Glutamatergic neuron (in vitro differentiated cells): ENCODE data around the gene DDIAS. TPM values are rescaled to one million over a fixed set of nuclear protein-coding genes. Genes with fewer than 3 reads are reported as not detected.
A peak's percentile ranks its signal among the peaks of the same experiment; 100 is the strongest.

Experiments used
- DNase-seq: peaks from one replicate; pipeline ENCODE4 v3.0.0; 2022
- H3K27ac Mint-ChIP-seq: one replicate; pipeline ENCODE4 v1.8.0; 2020; ENCODE audit warnings: mild to moderate bottlenecking, mixed read lengths, inconsistent platforms; ENCODE audit not compliant: unreplicated experiment
- H3K27me3 Mint-ChIP-seq: one replicate; pipeline ENCODE4 v1.8.0; 2020; ENCODE audit warnings: mild to moderate bottlenecking, moderate library complexity, mixed read lengths, inconsistent platforms; ENCODE audit not compliant: unreplicated experiment
- H3K36me3 Mint-ChIP-seq: one replicate; pipeline ENCODE4 v1.8.0; 2020; ENCODE audit warnings: mild to moderate bottlenecking, mixed read lengths, inconsistent platforms; ENCODE audit not compliant: unreplicated experiment
- H3K4me1 Mint-ChIP-seq: one replicate; pipeline ENCODE4 v1.8.0; 2020; ENCODE audit warnings: mild to moderate bottlenecking, low read depth, mixed read lengths, inconsistent platforms; ENCODE audit not compliant: unreplicated experiment
- H3K4me3 Mint-ChIP-seq: one replicate; pipeline ENCODE4 v1.8.0; 2020; ENCODE audit warnings: mild to moderate bottlenecking, mixed read lengths, inconsistent platforms; ENCODE audit not compliant: unreplicated experiment
- H3K9me3 Mint-ChIP-seq: one replicate; pipeline ENCODE4 v1.8.0; 2020; ENCODE audit warnings: mild to moderate bottlenecking, moderate library complexity, mixed read lengths, inconsistent platforms; ENCODE audit not compliant: unreplicated experiment
- total RNA-seq: library from RNA; stranded (reverse); fragmentation: NEBNext Ultra II Directional; extraction: Animal tissue kit (Norgen Biotek cat#: 25700); gene quantifications from one replicate; pipeline ENCODE4 v1.2.1, GENCODE V29; 2021; ENCODE audit not compliant: unreplicated experiment
- TF ChIP-seq, protein P1 (sequence below): fragments of 200-600 bp; sonication (generic); IDR thresholded peaks from one replicate; pipeline ENCODE4 v1.5.0; 2021; ENCODE audit not compliant: partially characterized antibody, unreplicated experiment

Gene DDIAS
- total RNA-seq, 1 donor from 2014 or later = 2.0 TPM

DNA sequence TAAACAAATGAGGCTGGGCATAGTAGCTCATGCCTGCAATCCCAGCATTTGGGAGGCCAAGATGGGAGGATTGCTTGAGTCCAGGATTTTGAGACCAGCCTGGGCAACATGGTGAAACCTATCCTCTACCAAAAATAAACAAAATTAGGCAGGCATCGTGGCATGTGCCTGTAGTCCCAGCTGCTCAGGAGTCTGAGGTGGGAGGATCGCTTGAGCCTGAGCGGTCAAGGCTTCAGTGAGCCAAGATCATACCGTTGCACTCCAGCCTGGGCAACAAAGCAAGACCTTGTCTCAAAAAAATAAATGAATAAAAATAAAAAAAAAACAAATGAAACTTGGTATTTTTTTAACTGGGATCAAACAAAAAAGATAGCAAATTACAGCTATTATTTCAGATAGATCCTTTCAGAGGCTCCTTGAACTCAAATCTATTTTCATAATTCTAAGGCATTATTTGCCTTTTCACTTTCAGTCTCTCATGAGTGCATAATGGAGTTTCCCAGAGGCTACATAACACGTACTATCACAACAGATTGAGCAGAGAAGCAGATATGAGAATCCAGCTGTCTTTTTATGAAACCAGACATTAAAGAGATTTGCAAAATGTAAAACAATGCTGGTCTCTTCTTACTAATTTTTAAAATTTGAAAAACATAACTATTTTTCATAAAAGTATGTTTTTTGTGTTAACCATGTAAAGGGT, 23.1 kb downstream of the DDIAS start:
- TF ChIP-seq, protein P1, sequence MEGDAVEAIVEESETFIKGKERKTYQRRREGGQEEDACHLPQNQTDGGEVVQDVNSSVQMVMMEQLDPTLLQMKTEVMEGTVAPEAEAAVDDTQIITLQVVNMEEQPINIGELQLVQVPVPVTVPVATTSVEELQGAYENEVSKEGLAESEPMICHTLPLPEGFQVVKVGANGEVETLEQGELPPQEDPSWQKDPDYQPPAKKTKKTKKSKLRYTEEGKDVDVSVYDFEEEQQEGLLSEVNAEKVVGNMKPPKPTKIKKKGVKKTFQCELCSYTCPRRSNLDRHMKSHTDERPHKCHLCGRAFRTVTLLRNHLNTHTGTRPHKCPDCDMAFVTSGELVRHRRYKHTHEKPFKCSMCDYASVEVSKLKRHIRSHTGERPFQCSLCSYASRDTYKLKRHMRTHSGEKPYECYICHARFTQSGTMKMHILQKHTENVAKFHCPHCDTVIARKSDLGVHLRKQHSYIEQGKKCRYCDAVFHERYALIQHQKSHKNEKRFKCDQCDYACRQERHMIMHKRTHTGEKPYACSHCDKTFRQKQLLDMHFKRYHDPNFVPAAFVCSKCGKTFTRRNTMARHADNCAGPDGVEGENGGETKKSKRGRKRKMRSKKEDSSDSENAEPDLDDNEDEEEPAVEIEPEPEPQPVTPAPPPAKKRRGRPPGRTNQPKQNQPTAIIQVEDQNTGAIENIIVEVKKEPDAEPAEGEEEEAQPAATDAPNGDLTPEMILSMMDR = no peak
- Mint-ChIP-seq H3K36me3 (no peaks in the 10 kb centered on the region), H3K27me3 (no peaks in the 10 kb centered on the region), H3K4me1 (no peaks in the 10 kb centered on the region), H3K9me3 (no peaks in the 10 kb centered on the region), H3K4me3 (no peak overlapping the region), H3K27ac (no peak overlapping the region)
- no peak for DNase-seq

DNA sequence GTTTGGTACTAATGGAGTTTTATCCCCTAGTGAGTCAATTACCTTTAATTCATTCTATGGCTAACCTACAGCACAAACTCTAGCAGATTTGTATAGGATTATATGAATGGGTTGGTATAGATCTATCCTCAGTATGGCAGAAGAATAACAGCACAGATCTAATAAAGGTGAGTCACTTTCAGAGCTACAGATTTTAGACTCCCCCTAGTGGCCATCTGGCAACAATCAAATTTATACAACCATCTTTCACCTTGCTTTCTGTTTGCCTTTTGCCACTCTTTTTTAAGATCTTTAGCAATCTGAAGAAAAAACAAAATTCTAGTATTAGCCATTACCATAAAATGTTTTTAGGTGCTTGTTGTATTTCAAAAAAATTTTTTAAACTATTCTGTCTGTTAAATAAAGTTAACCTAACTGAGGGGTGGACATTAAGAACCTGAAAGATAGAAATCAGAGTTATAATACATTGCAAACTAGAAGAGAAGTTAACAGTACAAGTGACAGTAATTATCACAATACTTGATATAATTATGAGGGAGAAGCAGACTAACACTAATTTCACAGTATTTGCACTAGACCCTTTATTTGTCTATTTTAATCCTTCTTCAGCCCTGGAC, 25.8 kb downstream of the DDIAS start:
- Mint-ChIP-seq H3K36me3 (no peaks in the 10 kb centered on the region), H3K27ac (no peak overlapping the region), H3K9me3 (no peaks in the 10 kb centered on the region), H3K4me1 (no peaks in the 10 kb centered on the region), H3K4me3 (no peak overlapping the region), H3K27me3 (no peaks in the 10 kb centered on the region)
- DNase-seq = no peak
- TF ChIP-seq, protein P1 = peak; percentile 92

DNA sequence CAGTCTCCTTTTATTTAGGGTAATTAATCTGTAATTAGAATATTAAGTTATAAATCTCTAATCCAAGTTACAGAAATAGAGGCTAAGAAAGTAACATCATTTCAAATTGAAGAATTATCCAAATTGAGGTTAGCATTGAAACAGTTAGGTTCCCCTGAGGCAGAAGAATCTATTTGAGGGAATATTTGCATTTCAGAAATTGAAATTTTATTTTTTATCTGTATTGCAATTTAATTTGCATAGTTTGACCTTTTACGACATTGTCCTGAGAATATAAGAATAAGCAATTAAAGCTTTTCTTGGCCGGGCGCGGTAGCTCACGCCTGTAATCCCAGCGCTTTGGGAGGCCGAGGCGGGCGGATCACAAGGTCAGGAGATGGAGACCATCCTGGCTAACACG, 27.6 kb downstream of the DDIAS start:
- no peak for DNase-seq
- TF ChIP-seq, protein P1 = no peak
- Mint-ChIP-seq H3K4me3 (no peak overlapping the region), H3K27ac (no peak overlapping the region), H3K9me3 (no peaks in the 10 kb centered on the region), H3K36me3 (no peaks in the 10 kb centered on the region), H3K4me1 (no peaks in the 10 kb centered on the region), H3K27me3 (no peaks in the 10 kb centered on the region)

DNA sequence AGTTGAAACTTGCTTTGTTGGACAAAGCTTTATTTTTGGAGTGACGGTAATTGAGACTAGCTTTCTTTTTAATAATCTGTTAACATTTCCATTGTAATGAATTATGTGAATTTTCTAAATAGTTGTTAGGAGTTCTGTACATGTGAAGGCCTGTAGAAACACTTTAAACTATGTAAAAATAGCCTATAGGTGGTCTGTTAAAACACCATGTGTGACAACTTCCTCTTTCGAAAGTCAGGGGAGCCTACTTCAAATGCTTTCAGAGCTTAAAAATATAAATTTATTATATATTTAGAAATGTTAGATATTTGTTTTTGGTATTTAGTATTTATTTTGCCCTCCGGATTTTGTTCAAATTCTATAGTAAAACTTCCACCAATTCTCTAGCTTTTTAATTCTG, 28.7 kb downstream of the DDIAS start:
- Mint-ChIP-seq H3K27me3 (no peaks in the 10 kb centered on the region), H3K9me3 (no peaks in the 10 kb centered on the region), H3K4me3 (no peak overlapping the region), H3K4me1 (no peaks in the 10 kb centered on the region), H3K36me3 (no peaks in the 10 kb centered on the region), H3K27ac (no peak overlapping the region)
- TF ChIP-seq, protein P1 = no peak
- DNase-seq = no peak

DNA sequence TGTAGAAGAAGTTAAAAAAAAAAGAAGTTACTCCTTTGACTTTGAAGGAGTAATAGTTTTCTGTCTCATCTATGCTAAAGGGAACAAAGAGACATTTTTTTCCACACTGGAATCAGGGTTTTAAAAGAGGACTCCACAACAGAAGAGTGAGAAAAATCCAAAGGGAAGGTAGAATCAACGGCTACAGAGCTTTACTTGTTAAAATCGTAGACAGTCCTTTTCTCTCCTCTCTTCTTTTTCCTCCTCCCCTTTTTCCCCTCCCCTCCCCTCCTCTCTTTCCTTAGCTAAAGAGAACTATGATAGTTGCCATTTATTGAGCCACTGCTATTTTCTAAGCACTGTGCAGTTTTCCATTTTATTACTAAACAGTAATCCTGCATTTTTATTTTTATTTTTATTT, 29.2 kb downstream of the DDIAS start:
- Mint-ChIP-seq H3K9me3 (no peaks in the 10 kb centered on the region), H3K4me1 (no peaks in the 10 kb centered on the region), H3K27me3 (no peaks in the 10 kb centered on the region), H3K27ac (no peak overlapping the region), H3K36me3 (no peaks in the 10 kb centered on the region), H3K4me3 (no peak overlapping the region)
- no peak for DNase-seq
- TF ChIP-seq, protein P1 = no peak
